IPS DF 4.7 (cell line): ENCODE measurements around the gene HNRNPH3.

Experiments
- DNase-seq: peaks from one replicate; pipeline ENCODE4 v3.0.0-alpha.2; 2013; ENCODE audit warnings: low spot score; ENCODE audit errors: extremely low read depth

The HNRNPH3 gene

DNA sequence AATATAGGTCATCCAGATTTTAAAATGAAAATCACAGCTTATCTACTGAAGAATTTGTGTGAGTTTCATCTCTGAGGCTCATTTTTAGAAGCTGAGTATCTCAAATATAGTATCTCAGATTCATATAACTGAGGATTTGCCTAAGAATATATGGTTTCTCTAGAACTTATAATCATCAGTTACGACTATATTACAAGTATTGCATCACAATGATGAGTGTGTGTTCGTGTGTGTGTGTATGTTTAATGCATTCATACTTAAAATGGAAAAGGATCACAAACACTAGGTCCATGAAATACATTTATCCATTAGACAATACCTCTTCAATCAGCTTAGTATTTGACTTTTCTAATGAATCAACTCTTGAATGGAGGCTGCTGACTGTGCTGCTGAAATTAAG, 53.9 kb downstream of the HNRNPH3 start:
- DNase-seq: no peak
